GM18505 (cell line): ENCODE measurements around the gene DMGDH.

ENCODE experiments used
- ATAC-seq: cut with Tn5 transposase; IDR thresholded peaks from one replicate; pipeline ENCODE4 v1.9.1; 2021; ENCODE audit not compliant: unreplicated experiment
- POLR2A ChIP-seq: IDR thresholded peaks from 4 replicates; pipeline ENCODE4 v1.6.1; 2011; ENCODE audit warnings: borderline replicate concordance; ENCODE audit not compliant: insufficient read depth, insufficient read length; ENCODE audit errors: extremely low read depth

Gene DMGDH

DNA sequence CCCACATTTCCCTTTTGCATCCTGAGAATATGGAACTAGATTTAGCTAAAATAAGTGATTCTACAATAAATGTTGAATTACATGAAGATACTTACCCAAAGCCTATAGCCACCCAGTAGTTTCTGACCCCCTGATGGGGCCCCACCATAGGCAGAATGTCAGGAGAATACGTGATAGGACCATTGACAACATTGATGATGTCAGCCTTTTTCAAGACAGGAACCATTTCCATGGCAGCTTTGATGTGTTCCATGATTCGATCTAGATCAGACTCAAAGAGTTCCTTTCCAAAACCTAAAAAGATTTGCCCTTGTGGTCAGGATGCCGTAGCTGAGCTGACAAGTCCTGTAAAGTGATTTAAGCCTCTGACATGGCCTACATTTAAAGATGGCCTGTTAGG, 27.3 kb downstream of the DMGDH start:
- no peak for ATAC-seq
- no peak for TF ChIP-seq POLR2A

DNA sequence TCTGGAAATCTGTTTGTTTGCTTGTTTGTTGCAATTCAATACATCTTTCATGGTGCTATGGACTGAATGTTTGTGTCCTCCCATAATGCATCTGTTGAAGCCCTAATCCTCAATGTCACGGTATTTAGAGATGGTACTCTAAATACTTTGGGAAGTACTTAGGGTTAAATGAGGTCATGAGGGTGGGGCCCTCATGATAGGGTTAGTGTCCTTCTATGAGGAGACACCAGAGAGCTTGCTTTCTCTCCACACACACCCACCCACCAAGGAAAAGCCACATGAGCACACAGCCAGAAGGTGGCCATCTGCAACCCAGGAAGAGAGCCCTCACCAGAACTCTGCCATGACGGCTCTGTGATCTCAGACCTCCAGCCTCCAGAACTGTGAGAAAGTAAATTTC, 32.7 kb downstream of the DMGDH start:
- no peak for ATAC-seq
- no peak for TF ChIP-seq POLR2A

GRCh38 chr5:79035237-79035636, 34.2 kb downstream of the DMGDH start:
- ATAC-seq = no peak
- TF ChIP-seq POLR2A = no peak

GRCh38 chr5:79032782-79033181, 36.7 kb downstream of the DMGDH start:
- ATAC-seq = no peak
- TF ChIP-seq POLR2A = no peak

DNA sequence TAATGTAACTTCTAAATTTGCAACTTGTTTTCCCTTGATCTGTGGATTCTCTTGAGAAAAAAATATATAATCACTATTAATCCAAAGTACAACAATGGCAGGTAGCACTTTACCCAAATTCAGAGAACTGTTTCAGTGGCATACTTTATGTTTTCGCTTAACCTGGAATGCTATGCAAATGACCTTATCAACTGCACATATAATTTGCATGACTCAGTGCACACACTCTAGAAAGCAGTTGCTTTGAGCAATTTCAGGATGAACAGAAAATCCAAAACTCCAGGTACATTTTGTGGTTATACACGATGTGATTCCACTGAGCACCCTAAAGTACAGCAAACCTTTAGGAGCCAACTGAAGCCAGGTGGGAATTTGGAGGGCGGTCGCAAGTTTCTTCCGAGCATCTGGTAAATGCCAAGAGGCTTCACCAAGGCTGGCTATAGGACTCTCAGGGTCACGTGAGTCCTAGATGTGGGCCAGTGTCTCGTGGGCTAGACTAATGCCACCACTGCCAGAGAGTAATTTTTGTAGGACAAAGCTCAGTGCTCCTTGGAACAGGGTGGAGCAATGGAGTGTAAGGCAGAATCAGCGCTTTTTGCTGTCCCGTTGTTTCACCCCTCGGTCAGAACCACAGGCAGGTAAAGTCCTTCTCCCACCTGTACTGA, 37.3 kb downstream of the DMGDH start:
- no peak for ATAC-seq
- TF ChIP-seq POLR2A = no peak

GRCh38 chr5:79031485-79031867, 38.0 kb downstream of the DMGDH start:
- no peak for ATAC-seq
- TF ChIP-seq POLR2A = no peak

- no peak for ATAC-seq
These were observed 38.6 kb downstream of the DMGDH start for GRCh38 chr5:79030663-79031484.

GRCh38 chr5:79025054-79025472, 44.4 kb downstream of the DMGDH start:
- no peak for TF ChIP-seq POLR2A
- no peak for ATAC-seq

More at GRCh38 chr5:79030663-79031484, 38.6 kb downstream of the DMGDH start:
- TF ChIP-seq POLR2A = no peak

DNA sequence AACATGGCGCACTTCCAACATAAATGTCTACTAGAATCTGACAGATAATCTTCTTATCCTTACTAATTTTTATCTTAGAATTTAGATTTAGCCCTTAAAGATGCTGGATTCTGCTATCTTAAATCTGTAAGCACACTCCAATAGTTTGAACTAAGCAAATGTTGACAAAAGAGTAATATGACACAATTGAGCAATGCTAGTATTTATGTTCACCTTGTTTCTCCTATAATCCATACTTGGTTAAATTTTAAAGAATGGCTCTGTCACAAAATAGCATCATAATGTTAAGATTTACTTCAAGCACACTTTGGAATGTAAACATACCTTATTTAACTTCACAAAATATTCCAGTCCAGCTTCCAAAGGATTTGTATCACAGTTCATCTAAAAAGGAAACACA, 45.5 kb downstream of the DMGDH start:
- TF ChIP-seq POLR2A = no peak
- ATAC-seq = no peak

DNA sequence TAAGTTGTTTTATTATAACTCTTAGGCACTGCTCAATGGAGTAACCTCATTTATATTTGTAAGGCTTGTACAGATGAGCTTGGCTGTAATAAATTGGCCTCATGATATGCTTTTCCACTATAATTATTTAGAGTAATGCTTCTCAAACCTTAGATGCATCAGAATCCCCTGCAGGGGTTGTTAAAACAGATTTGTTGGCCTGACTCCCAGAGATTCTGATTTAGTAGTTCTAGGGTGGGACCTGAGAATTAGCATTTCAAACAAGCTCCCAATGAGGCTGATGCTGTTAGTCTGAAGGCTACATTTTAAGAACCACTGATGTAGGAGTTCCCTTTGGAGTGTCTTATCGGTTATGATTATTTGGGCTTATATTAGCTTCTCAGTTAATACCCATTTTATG, 46.1 kb downstream of the DMGDH start:
- no peak for TF ChIP-seq POLR2A
- no peak for ATAC-seq

GRCh38 chr5:79022771-79023170, 46.7 kb downstream of the DMGDH start:
- no peak for TF ChIP-seq POLR2A
- ATAC-seq = no peak

DNA sequence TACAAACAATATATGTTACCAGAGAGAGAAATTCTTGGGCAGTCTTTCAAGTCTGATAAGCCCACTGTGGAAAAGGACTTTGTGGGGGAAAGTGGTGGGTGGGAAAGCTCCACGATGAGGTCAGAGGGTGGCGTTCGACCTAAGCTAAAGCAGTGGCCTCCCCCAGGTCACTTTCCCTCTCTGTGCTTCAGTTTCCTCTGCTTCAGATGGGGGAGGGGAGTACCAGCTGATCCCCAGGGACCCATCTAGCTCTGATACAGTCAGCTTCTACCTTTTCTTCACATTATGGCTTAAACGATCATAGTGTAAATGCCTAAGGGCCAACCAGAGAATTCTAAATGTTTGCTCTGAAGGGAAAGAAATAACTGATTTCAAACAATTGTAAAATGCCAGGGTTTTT, 47.7 kb downstream of the DMGDH start:
- ATAC-seq = no peak
- TF ChIP-seq POLR2A = no peak

- no peak for ATAC-seq
These were observed 48.5 kb downstream of the DMGDH start for GRCh38 chr5:79020861-79021561.

More at GRCh38 chr5:79020861-79021561, 48.5 kb downstream of the DMGDH start:
- TF ChIP-seq POLR2A = no peak
